C4-2B (cell line): Measurements from ENCODE around the gene ZFR2.

ENCODE experiments used
- CTCF ChIP-seq: fragments of 450-650 bp; conservative IDR thresholded peaks from 2 replicates; pipeline ENCODE4 v1.5.1; 2017; ENCODE audit warnings: mild to moderate bottlenecking
- ZFX ChIP-seq: fragments of 450-650 bp; IDR thresholded peaks from 2 replicates; pipeline ENCODE4 v1.6.1; 2017

- no peak for TF ChIP-seq CTCF
- TF ChIP-seq ZFX, result no peak
These were observed 85.9 kb downstream of the ZFR2 start for GRCh38 chr19:3782903-3783302.
